Measurements from ENCODE around the gene NELFE. TPM values are rescaled to one million over a fixed set of nuclear protein-coding genes. Genes with fewer than 3 reads are reported as not detected.
"Not testable (repeated sequence)": the region's sequence is repeated elsewhere in the genome, so short reads cannot be mapped to it uniquely, and the experiment has no call there.

NELFE gene
- total RNA-seq, 4 donors from 2014 or later: 52.6 to 83.9 (median 64.4) TPM

DNA sequence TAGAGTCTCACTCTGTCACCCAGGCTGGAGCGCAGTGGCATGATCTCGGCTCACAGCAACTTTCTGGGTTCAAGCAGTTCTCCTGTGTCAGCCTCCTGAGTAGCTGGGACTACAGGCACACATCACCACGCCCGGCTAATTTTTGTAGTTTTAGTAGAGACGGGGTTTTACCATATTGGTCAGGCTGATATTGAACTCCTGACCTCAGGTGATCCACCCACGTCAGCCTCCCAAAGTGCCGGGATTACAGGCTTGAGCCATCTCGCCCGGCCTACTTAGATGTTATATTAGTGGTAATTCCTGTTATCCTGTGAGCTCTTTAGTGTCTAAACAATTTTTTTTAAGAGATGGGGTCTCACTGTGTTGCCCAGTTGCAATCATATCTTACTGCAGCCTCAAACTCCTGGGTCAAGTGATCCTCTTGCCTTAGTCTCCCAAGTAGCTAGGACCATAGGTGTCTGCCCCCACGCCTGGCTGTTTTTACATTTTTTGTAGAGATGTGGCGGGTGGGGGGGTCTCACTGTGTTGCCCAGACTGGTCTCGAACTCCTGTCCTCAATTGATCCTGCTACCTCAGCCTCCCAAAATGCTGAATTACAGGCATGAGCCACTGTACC is 19.2 kb upstream of the NELFE start:
- Histone ChIP-seq H3K27me3 (no peaks in the 10 kb centered on the region), H3K4me3 (no peak overlapping the region), H3K9me3 (no peaks in the 10 kb centered on the region), H3K4me1 (peaks cover 3 to 12% (median 6%) of the 10 kb centered on the region in 3 donors), H3K36me3 (peaks cover 0 to 22% (median 0%) of the 10 kb centered on the region in 3 donors), H3K27ac (no peak overlapping the region)
- no peak for DNase-seq
- 94 to 96% methylated on average over 11 to 12 of the region's 12 CpGs for WGBS, 2 donors
- TF ChIP-seq POLR2A (IDR thresholded peaks at IDR 0.05) (no peak), CTCF (IDR thresholded peaks at IDR 0.05) (no peak)
- intact Hi-C loops (cut with DNase I): no loop called here

DNA sequence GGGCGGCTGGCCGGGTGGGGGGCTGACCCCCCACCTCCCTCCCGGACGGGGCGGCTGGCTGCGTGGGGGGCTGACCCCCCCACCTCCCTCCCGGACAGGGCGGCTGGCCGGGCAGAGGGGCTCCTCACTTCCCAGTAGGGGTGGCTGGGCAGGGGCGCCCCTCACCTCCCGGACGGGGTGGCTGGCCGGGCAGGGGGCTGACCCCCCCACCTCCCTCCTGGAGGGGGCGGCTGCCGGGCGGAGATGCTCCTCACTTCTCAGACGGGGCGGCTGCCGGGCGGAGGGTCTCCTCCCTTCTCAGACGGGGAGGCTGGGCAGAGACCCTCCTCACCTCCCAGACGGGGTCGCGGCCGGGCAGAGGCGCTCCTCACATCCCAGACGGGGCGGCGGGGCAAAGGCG is 17.3 kb upstream of the NELFE start:
- H3K4me3 ChIP-seq; H3K27ac ChIP-seq; DNase-seq; intact Hi-C loops (cut with DNase I); H3K9me3 ChIP-seq; H3K27me3 ChIP-seq: not testable (repeated sequence)
- H3K36me3 ChIP-seq: peaks cover 0 to 22% (median 0%) of the 10 kb centered on the region in 3 donors
- peaks cover 9 to 24% (median 14%) of the 10 kb centered on the region in 3 donors for H3K4me1 ChIP-seq
- no CpG with 5 or more reads among the region's 30 CpGs for WGBS, 2 donors

DNA sequence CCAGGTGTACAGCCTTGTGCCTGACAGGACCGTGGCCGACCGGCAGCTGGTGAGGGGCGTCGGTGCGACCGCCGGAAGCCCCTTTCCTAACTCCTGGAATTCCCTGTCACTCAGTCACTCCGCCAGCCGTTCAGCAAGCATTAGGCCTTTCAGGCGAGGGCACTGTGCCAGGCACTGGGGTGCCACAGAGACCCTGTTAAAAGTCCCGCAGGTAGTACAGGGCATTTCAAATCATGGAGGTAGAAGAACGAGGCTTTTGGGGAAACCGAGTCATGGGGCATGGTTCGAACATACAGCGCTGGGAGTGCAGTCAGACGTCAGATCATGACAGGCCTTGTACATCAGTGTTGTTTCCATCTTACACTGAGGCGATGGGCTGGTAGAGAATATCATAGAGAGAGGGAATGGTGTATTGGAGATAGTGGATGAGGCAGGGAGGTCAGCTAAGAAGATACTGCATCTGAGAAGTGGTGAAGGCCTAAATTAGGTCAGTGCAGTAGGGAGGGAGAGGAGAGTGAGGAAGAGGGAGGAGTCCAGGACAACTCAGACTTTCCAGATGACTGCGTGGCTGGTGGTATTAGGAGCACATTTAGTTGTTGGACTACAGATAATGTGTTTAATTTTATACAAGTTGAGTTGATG is 14.1 kb upstream of the NELFE start:
- Histone ChIP-seq H3K36me3 (peaks cover 14 to 30% (median 16%) of the 10 kb centered on the region in 3 donors), H3K4me3 (peak overlapping the region; percentile 66 to 81 (median 78)), H3K4me1 (peaks cover 13 to 39% (median 22%) of the 10 kb centered on the region in 3 donors), H3K27me3 (no peaks in the 10 kb centered on the region), H3K9me3 (no peaks in the 10 kb centered on the region), H3K27ac (peak overlapping the region; percentile 95 to 99 (median 98))
- WGBS, 2 donors: 17 to 18% methylated on average over 7 of the region's 19 CpGs
- DNase-seq: no peak
- no peak for TF ChIP-seq CTCF (IDR thresholded peaks at IDR 0.05)
- no peak for TF ChIP-seq POLR2A (IDR thresholded peaks at IDR 0.05)
- intact Hi-C loops (cut with DNase I): no loop called here

DNA sequence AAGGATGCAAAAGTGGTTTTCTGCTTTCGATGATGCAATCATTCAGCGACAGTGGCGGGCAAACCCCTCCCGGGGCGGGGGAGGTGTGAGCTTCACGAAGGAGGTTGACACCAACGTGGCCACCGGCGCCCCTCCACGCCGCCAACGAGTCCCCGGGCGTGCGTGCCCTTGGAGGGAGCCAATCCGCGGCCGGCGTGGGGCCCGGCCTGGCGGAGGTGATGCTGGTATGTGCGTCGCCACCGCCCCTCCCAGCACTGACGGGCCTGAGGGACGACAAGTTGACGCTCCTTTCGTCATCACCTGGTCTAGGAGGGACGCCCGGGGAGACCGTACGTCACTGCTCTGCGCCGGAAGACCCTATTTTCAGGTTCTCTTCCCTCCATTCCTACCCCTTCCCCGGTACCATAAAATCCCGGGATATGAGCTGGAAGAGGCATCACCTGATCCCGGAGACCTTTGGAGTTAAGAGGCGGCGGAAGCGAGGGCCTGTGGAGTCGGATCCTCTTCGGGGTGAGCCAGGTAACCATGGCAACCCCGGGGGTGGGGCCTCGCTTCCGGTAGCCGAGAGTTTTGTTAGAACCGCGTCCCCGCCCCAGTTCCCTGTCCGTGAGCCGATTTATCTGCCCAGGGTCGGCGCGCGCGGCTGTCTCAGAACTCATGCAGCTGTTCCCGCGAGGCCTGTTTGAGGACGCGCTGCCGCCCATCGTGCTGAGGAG is 13.4 kb upstream of the NELFE start, which contains the start of gene DXO:
Gene DXO, minus strand, starts transcription at position 146 of the 716 bp plus-strand sequence. CDS start 463 bp downstream, outside the sequence.
- Histone ChIP-seq H3K27ac (peak within 1 kb of the TSS; percentile 95 to 99 (median 98)), H3K4me1 (peaks cover 13 to 39% (median 22%) of the 10 kb centered on the region in 3 donors), H3K27me3 (no peaks in the 10 kb centered on the region), H3K9me3 (no peaks in the 10 kb centered on the region), H3K4me3 (peak within 1 kb of the TSS; percentile 66 to 81 (median 78)), H3K36me3 (peaks cover 18 to 36% (median 22%) of the 10 kb centered on the region in 3 donors)
- no peak for TF ChIP-seq CTCF (IDR thresholded peaks at IDR 0.05)
- TF ChIP-seq POLR2A (IDR thresholded peaks at IDR 0.05): peak in 3 of 4 donors; percentile 57 to 67 (median 57)
- intact Hi-C loops (cut with DNase I): no loop called here
- WGBS, 2 donors: 0% methylated on average over 7 to 20 of the region's 62 CpGs
- peak; percentile 89 for DNase-seq

DNA sequence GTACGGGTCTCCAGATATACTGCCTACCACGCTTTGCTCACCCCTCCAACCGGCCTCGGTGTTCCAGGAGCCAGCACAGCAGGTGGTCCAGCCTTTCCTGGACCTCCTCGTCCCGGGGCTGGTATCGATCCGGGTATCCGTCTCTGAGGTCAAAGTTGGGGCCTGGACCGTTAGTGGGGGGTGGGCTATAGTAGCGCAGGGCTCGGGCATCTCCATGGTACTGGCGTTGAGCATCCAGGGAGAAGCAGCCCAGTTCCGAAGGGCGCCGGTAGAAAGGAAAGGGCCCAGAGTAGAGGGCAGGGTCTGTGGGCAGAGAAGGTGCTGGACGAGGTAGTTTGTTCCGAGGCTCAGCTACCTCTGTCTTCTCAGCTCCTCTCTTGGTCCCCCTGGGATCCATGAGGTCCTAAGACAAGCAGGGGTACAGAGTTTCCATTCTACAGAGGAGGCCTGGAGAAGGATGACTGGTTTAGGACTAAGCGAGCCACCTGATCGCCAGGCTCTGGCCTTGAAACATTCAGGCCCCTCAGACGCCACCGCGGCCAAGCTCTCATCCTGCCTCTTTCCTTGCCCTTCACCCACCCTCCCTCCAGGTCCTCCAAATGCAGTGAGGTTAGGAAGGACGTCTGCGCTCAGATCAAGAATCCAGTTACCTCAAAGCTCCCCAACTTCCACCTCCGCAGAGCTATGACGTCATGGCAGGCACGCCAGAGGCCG is 12.7 kb upstream of the NELFE start:
- no peaks in the 10 kb centered on the region for H3K27me3 ChIP-seq
- H3K9me3 ChIP-seq: no peaks in the 10 kb centered on the region
- H3K4me1 ChIP-seq: peaks cover 13 to 39% (median 22%) of the 10 kb centered on the region in 3 donors
- peak overlapping the region; percentile 95 to 99 (median 98) for H3K27ac ChIP-seq
- DNase-seq: no peak
- TF ChIP-seq POLR2A (IDR thresholded peaks at IDR 0.05) (no peak), CTCF (IDR thresholded peaks at IDR 0.05) (peak in 1 of 6 experiments; percentile 9)
- H3K36me3 ChIP-seq: peaks cover 23 to 44% (median 27%) of the 10 kb centered on the region in 3 donors
- WGBS, 2 donors: 18 to 19% methylated on average over 18 of the region's 29 CpGs
- intact Hi-C loops (cut with DNase I): no loop called here
- H3K4me3 ChIP-seq: peak overlapping the region; percentile 66 to 81 (median 78)

All from esophagus squamous epithelium (tissue), 5 donors.